Effector memory CD8-positive, alpha-beta T cell (primary cell): ENCODE data around the gene PRSS27.
A peak's percentile ranks its signal among the peaks of the same experiment; 100 is the strongest.

Experiments used
- ATAC-seq: fragments of 150-1000 bp; cut with Tn5 transposase; replicated peaks from 2 replicates; pipeline ENCODE4 v1.10.0; 2021; ENCODE audit warnings: mild to moderate bottlenecking, moderate library complexity
- DNase-seq, 3 experiments: peaks; one replicate each; pipeline ENCODE4 v3.0.0; 2021
- H3K27ac Mint-ChIP-seq, 2 donors: one replicate each; pipeline ENCODE4 v1.8.0; 2022; ENCODE audit warnings: mild to moderate bottlenecking in 2 of 2, mixed read lengths in 2 of 2, moderate library complexity in 2 of 2
- H3K27me3 Mint-ChIP-seq, 2 donors: one replicate each; pipeline ENCODE4 v1.8.0; 2022; ENCODE audit warnings: mixed read lengths in 2 of 2
- H3K36me3 Mint-ChIP-seq: one replicate; pipeline ENCODE4 v1.8.0; 2022; ENCODE audit warnings: mild to moderate bottlenecking, moderate library complexity, mixed read lengths; ENCODE audit not compliant: insufficient read depth
- H3K4me1 Mint-ChIP-seq, 2 donors: one replicate each; pipeline ENCODE4 v1.8.0; 2022; ENCODE audit warnings: low read depth in 2 of 2, mixed read lengths in 2 of 2
- H3K4me3 Mint-ChIP-seq, 2 donors: one replicate each; pipeline ENCODE4 v1.8.0; 2022; ENCODE audit warnings: mild to moderate bottlenecking in 2 of 2, mixed read lengths in 2 of 2, moderate library complexity in 2 of 2
- H3K9me3 Mint-ChIP-seq, 2 donors: one replicate each; pipeline ENCODE4 v1.8.0; 2022; ENCODE audit warnings: mixed read lengths in 2 of 2

The PRSS27 gene

GRCh38 chr16:2761472-2761871 is 41.4 kb upstream of the PRSS27 start:
- no peak for ATAC-seq
- peak overlapping the region; percentile 46 to 61 for H3K27ac Mint-ChIP-seq
- peaks cover 96% of the 10 kb centered on the region for H3K36me3 Mint-ChIP-seq
- no peaks in the 10 kb centered on the region for H3K27me3 Mint-ChIP-seq
- no peak overlapping the region for H3K4me3 Mint-ChIP-seq
- no peak for DNase-seq
- H3K4me1 Mint-ChIP-seq: peaks cover 17 to 40% of the 10 kb centered on the region in 2 donors
- H3K9me3 Mint-ChIP-seq: no peaks in the 10 kb centered on the region

GRCh38 chr16:2757344-2757743 is 37.3 kb upstream of the PRSS27 start:
- Mint-ChIP-seq H3K27ac (peak overlapping the region; percentile 69 to 88), H3K27me3 (no peaks in the 10 kb centered on the region), H3K9me3 (no peaks in the 10 kb centered on the region), H3K4me1 (peaks cover 41 to 62% of the 10 kb centered on the region in 2 donors), H3K4me3 (no peak overlapping the region), H3K36me3 (peaks cover 87% of the 10 kb centered on the region)
- ATAC-seq (no peak), DNase-seq (no peak)

GRCh38 chr16:2756288-2757015 is 36.4 kb upstream of the PRSS27 start:
- H3K27me3 Mint-ChIP-seq: no peaks in the 10 kb centered on the region
- peaks cover 43 to 62% of the 10 kb centered on the region in 2 donors for H3K4me1 Mint-ChIP-seq
- H3K27ac Mint-ChIP-seq: peak overlapping the region; percentile 88 to 99
- ATAC-seq (no peak), DNase-seq (no peak)
- no peaks in the 10 kb centered on the region for H3K9me3 Mint-ChIP-seq
- H3K4me3 Mint-ChIP-seq: peak overlapping the region in 1 of 2 donors; percentile 98
- peaks cover 87% of the 10 kb centered on the region for H3K36me3 Mint-ChIP-seq

GRCh38 chr16:2755158-2755557 is 35.1 kb upstream of the PRSS27 start:
- Mint-ChIP-seq H3K9me3 (peaks cover 0 to 2% of the 10 kb centered on the region in 2 donors), H3K4me3 (peak overlapping the region; percentile 89 to 98), H3K4me1 (peaks cover 47 to 64% of the 10 kb centered on the region in 2 donors), H3K27me3 (no peaks in the 10 kb centered on the region), H3K36me3 (peaks cover 84% of the 10 kb centered on the region), H3K27ac (peak overlapping the region; percentile 88 to 99)
- DNase-seq: no peak
- ATAC-seq: no peak

GRCh38 chr16:2753733-2754020 is 33.7 kb upstream of the PRSS27 start:
- peaks cover 69% of the 10 kb centered on the region for H3K36me3 Mint-ChIP-seq
- DNase-seq: no peak
- peaks cover 0 to 2% of the 10 kb centered on the region in 2 donors for H3K9me3 Mint-ChIP-seq
- peak overlapping the region; percentile 88 to 99 for H3K27ac Mint-ChIP-seq
- peaks cover 49 to 53% of the 10 kb centered on the region in 2 donors for H3K4me1 Mint-ChIP-seq
- no peak for ATAC-seq
- peak overlapping the region; percentile 89 to 98 for H3K4me3 Mint-ChIP-seq
- H3K27me3 Mint-ChIP-seq: no peaks in the 10 kb centered on the region

- Mint-ChIP-seq H3K36me3 (peaks cover 63% of the 10 kb centered on the region), H3K9me3 (peaks cover 0 to 2% of the 10 kb centered on the region in 2 donors), H3K4me1 (peaks cover 47 to 49% of the 10 kb centered on the region in 2 donors), H3K4me3 (peak overlapping the region; percentile 89 to 98), H3K27me3 (no peaks in the 10 kb centered on the region), H3K27ac (peak overlapping the region; percentile 88 to 99)
- no peak for DNase-seq
- ATAC-seq: peak; percentile 32
Observed at GRCh38 chr16:2752850-2753732, 33.1 kb upstream of the PRSS27 start.

GRCh38 chr16:2752035-2752849 is 32.2 kb upstream of the PRSS27 start, which contains the start of gene SRRM2:
TSS of gene SRRM2 (plus strand) at chr16:2752638. CDS start at chr16:2756365, 3,727 bp downstream.
- Mint-ChIP-seq H3K4me3 (peak within 1 kb of the TSS; percentile 89 to 98), H3K27me3 (no peaks in the 10 kb centered on the region), H3K9me3 (peaks cover 0 to 2% of the 10 kb centered on the region in 2 donors), H3K27ac (peak within 1 kb of the TSS; percentile 88 to 99), H3K36me3 (peaks cover 54% of the 10 kb centered on the region), H3K4me1 (peaks cover 39 to 46% of the 10 kb centered on the region in 2 donors)
- DNase-seq (peak; percentile 93 to 97 (median 93)), ATAC-seq (peak; percentile 85)

GRCh38 chr16:2751577-2752034 is 31.6 kb upstream of the PRSS27 start:
- Mint-ChIP-seq H3K36me3 (peaks cover 53% of the 10 kb centered on the region), H3K27me3 (no peaks in the 10 kb centered on the region), H3K9me3 (peaks cover 0 to 2% of the 10 kb centered on the region in 2 donors), H3K4me1 (peaks cover 34 to 40% of the 10 kb centered on the region in 2 donors), H3K4me3 (peak overlapping the region; percentile 89 to 98), H3K27ac (peak overlapping the region; percentile 88 to 99)
- no peak for DNase-seq
- no peak for ATAC-seq

- Mint-ChIP-seq H3K4me1 (peaks cover 18 to 25% of the 10 kb centered on the region in 2 donors), H3K36me3 (peaks cover 39% of the 10 kb centered on the region), H3K4me3 (no peak overlapping the region), H3K27ac (peak overlapping the region in 1 of 2 donors; percentile 88), H3K9me3 (peaks cover 0 to 2% of the 10 kb centered on the region in 2 donors), H3K27me3 (no peaks in the 10 kb centered on the region)
- ATAC-seq: no peak
- no peak for DNase-seq
Observed at GRCh38 chr16:2749936-2750335, 29.9 kb upstream of the PRSS27 start.

- H3K36me3 Mint-ChIP-seq: peaks cover 37% of the 10 kb centered on the region
- H3K27me3 Mint-ChIP-seq: no peaks in the 10 kb centered on the region
- no peak for ATAC-seq
- DNase-seq: no peak
- H3K4me1 Mint-ChIP-seq: peaks cover 13 to 21% of the 10 kb centered on the region in 2 donors
- H3K4me3 Mint-ChIP-seq: no peak overlapping the region
- H3K9me3 Mint-ChIP-seq: peaks cover 0 to 2% of the 10 kb centered on the region in 2 donors
- H3K27ac Mint-ChIP-seq: peak overlapping the region in 1 of 2 donors; percentile 55
Observed at GRCh38 chr16:2749476-2749875, 29.5 kb upstream of the PRSS27 start.

- DNase-seq (no peak), ATAC-seq (no peak)
- Mint-ChIP-seq H3K27me3 (peaks cover 0 to 5% of the 10 kb centered on the region in 2 donors), H3K4me3 (no peak overlapping the region), H3K4me1 (peaks cover 7 to 16% of the 10 kb centered on the region in 2 donors), H3K36me3 (peaks cover 32% of the 10 kb centered on the region), H3K27ac (peak overlapping the region in 1 of 2 donors; percentile 55), H3K9me3 (peaks cover 0 to 2% of the 10 kb centered on the region in 2 donors)
Observed at GRCh38 chr16:2748757-2749455, 28.9 kb upstream of the PRSS27 start.

- Mint-ChIP-seq H3K9me3 (no peaks in the 10 kb centered on the region), H3K27me3 (peaks cover 0 to 10% of the 10 kb centered on the region in 2 donors), H3K4me3 (no peak overlapping the region), H3K27ac (no peak overlapping the region), H3K4me1 (peaks cover 0 to 3% of the 10 kb centered on the region in 2 donors), H3K36me3 (peaks cover 6% of the 10 kb centered on the region)
- no peak for DNase-seq
- no peak for ATAC-seq
Observed at GRCh38 chr16:2745961-2746360, 25.9 kb upstream of the PRSS27 start.
